Measurements from ENCODE around the gene GDPD2. TPM values are rescaled to one million over a fixed set of nuclear protein-coding genes. Genes with fewer than 3 reads are reported as not detected.

Gene GDPD2
- total RNA-seq, 3 donors from 2014 or later (not counting 1 experiment from before 2014, with no cell fraction given), result not detected

DNA sequence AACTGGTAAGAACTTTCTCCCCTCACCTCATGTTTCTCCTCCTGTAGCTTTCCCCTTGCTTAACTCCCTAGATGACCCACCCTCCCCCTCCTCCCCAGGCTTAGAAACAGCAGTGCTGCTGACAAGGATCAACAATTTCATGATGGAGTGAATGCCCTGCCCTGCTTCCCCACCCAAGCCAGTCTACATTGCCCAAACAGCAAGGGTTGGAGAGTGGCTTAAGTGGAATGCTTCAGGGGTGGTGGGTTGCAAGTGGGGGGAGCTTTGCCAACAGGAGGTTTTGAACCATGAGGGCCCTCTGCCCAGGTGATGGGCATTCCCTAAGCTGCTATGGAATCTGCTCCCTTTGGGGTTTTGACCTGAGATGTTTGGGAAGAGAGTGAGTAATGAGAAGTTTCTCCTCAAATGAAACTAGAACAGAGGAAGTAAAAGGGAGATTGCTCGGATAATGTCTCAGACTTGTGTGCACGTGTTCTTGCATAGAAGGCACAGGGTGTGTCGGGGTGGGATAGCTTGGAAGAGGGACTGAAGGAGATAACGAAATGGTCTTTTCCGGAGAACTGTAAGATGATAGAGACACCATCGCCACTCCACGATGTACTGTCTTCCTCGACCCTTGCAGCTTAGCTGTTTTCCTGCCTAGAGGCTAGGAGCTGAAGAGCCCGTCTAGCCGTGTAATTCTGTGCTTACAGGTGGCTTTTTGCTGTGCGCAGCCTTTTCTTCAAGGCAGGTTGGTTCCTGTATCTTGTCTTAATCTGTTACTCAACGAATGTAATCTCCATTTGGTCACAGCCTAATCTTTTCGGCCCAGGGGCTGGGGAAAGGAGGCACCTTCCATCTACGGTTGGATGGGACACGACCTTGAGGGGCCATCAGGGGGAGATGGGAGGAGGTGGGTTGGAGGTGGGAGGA is 10.1 kb downstream of the GDPD2 start:
- Histone ChIP-seq H3K9me3 (ENCODE audit: control insufficient read depth, insufficient read depth, low read length) (no peaks in the 10 kb centered on the region), H3K36me3 (ENCODE audit: control insufficient read depth, insufficient read depth, low read length) (no peaks in the 10 kb centered on the region), H3K27me3 (ENCODE audit: control insufficient read depth, insufficient read depth, low read length) (no peaks in the 10 kb centered on the region), H3K4me3 (ENCODE audit: low read length) (peak overlapping the region; percentile 96), H3K4me1 (ENCODE audit: control insufficient read depth, insufficient read depth, low read length) (peaks cover 22% of the 10 kb centered on the region), H3K27ac (ENCODE audit: low read length) (peak overlapping the region; percentile 13)
- no peak for ATAC-seq
- 53% methylated on average over 15 of the region's 15 CpGs for WGBS (ENCODE audit: insufficient coverage)
- Mint-ChIP-seq H3K4me3 (peak overlapping the region; percentile 88), H3K4me1 (peaks cover 11 to 26% of the 10 kb centered on the region in 2 donors), H3K36me3 (no peaks in the 10 kb centered on the region), H3K27ac (peak overlapping the region; percentile 81 to 95), H3K27me3 (ENCODE audit: low read depth in 2 of 2) (no peaks in the 10 kb centered on the region), H3K9me3 (no peaks in the 10 kb centered on the region)
- no peak for DNase-seq
- TF ChIP-seq, protein P1, sequence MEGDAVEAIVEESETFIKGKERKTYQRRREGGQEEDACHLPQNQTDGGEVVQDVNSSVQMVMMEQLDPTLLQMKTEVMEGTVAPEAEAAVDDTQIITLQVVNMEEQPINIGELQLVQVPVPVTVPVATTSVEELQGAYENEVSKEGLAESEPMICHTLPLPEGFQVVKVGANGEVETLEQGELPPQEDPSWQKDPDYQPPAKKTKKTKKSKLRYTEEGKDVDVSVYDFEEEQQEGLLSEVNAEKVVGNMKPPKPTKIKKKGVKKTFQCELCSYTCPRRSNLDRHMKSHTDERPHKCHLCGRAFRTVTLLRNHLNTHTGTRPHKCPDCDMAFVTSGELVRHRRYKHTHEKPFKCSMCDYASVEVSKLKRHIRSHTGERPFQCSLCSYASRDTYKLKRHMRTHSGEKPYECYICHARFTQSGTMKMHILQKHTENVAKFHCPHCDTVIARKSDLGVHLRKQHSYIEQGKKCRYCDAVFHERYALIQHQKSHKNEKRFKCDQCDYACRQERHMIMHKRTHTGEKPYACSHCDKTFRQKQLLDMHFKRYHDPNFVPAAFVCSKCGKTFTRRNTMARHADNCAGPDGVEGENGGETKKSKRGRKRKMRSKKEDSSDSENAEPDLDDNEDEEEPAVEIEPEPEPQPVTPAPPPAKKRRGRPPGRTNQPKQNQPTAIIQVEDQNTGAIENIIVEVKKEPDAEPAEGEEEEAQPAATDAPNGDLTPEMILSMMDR (IDR thresholded peaks at IDR 0.05), result no peak
- intact Hi-C loops (cut with micrococcal nuclease), result loop anchor here (5.0 kb wide), 1 partner anchor 301 kb away; the partner anchor contains the start of gene IGBP1

DNA sequence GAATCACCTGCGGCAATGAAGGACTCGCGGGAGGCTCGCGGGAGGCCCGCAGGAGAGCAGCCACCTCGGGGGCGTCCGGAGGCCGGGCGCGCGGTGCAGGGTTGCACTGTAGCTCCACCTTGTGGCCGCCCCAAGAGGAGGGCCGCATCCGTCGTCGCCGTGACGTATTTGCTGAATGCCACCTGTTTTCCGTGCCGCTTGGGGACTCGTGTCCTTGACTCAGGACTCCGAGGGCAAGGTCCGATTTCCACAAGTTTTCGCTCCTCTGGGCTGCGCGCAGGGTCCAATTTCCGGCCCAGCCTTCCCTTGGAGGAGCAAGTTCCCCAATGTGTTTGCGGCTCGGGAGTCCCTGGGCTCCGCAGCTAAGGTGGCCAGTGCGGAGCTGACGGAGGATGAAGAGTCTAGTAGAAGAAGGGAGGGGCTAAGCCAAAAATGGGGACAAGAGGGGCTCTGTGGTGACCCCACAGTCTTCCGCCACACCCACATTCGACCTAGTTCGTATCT is 10.8 kb downstream of the GDPD2 start:
- Histone ChIP-seq H3K4me3 (ENCODE audit: low read length) (peak overlapping the region; percentile 96), H3K27ac (ENCODE audit: low read length) (peak overlapping the region; percentile 92), H3K27me3 (ENCODE audit: control insufficient read depth, insufficient read depth, low read length) (no peaks in the 10 kb centered on the region), H3K36me3 (ENCODE audit: control insufficient read depth, insufficient read depth, low read length) (no peaks in the 10 kb centered on the region), H3K4me1 (ENCODE audit: control insufficient read depth, insufficient read depth, low read length) (peaks cover 26% of the 10 kb centered on the region), H3K9me3 (ENCODE audit: control insufficient read depth, insufficient read depth, low read length) (no peaks in the 10 kb centered on the region)
- DNase-seq, result peak; percentile 73 to 88
- Mint-ChIP-seq H3K9me3 (no peaks in the 10 kb centered on the region), H3K36me3 (no peaks in the 10 kb centered on the region), H3K4me1 (peaks cover 18 to 33% of the 10 kb centered on the region in 2 donors), H3K27ac (peak overlapping the region; percentile 81 to 95), H3K27me3 (ENCODE audit: low read depth in 2 of 2) (no peaks in the 10 kb centered on the region), H3K4me3 (peak overlapping the region; percentile 88)
- WGBS (ENCODE audit: insufficient coverage), result under 1% methylated on average over 35 of the region's 37 CpGs
- ATAC-seq, result peak; percentile 76 to 92 (median 88)
- TF ChIP-seq, protein P1 (IDR thresholded peaks at IDR 0.05), result peak; percentile 60
- intact Hi-C loops (cut with micrococcal nuclease), result loop anchor here (2.0 to 5.0 kb wide), 3 partner anchors 143 to 302 kb away; partner anchors contain the start of genes IGBP1 and KIF4A

DNA sequence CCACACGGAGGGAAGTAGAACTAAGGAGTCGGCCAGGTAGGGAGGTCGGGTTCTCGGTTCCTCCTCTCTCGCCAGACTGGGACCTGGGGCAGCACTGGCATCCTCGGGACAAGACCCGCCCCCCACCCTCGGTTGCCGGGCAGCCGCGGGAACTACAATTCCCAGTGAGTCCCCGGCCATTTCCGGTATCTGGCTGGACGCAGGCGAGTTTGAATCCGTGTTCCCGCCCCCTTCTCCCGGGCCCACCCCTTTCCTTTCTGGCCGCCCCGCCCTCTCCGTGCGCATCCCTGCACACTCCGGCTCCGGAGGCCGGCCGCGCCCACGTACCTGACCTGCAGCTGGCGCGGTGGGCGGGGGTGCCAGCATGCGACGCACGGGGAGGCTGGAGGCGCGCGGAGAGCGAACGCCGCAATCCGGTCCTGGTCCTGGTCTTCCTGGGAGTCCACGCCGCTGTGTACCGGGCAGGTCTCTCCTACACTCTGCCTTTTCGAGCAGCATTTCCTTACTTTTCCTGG is 11.3 kb downstream of the GDPD2 start:
- Histone ChIP-seq H3K27me3 (ENCODE audit: control insufficient read depth, insufficient read depth, low read length) (no peaks in the 10 kb centered on the region), H3K36me3 (ENCODE audit: control insufficient read depth, insufficient read depth, low read length) (no peaks in the 10 kb centered on the region), H3K4me1 (ENCODE audit: control insufficient read depth, insufficient read depth, low read length) (peaks cover 31% of the 10 kb centered on the region), H3K27ac (ENCODE audit: low read length) (peak overlapping the region; percentile 92), H3K4me3 (ENCODE audit: low read length) (peak overlapping the region; percentile 96), H3K9me3 (ENCODE audit: control insufficient read depth, insufficient read depth, low read length) (no peaks in the 10 kb centered on the region)
- ATAC-seq, result peak; percentile 34 to 49 (median 45)
- H3K27me3 Mint-ChIP-seq (ENCODE audit: low read depth in 2 of 2), result no peaks in the 10 kb centered on the region
- DNase-seq, result peak in 1 of 2 donors; percentile 65
- H3K4me3 Mint-ChIP-seq, result peak overlapping the region; percentile 88
- H3K27ac Mint-ChIP-seq, result peak overlapping the region; percentile 81 to 95
- no peaks in the 10 kb centered on the region for H3K36me3 Mint-ChIP-seq
- intact Hi-C loops (cut with micrococcal nuclease), result loop anchor here (2.0 to 5.0 kb wide), 3 partner anchors 144 to 302 kb away; partner anchors contain the start of genes IGBP1 and KIF4A
- H3K4me1 Mint-ChIP-seq, result peaks cover 23 to 38% of the 10 kb centered on the region in 2 donors
- no peaks in the 10 kb centered on the region for H3K9me3 Mint-ChIP-seq
- TF ChIP-seq, protein P1 (IDR thresholded peaks at IDR 0.05), result no peak
- under 1% methylated on average over 44 of the region's 45 CpGs for WGBS (ENCODE audit: insufficient coverage)
